GM23338 (cell line): Measurements from ENCODE around the gene FAM117B. TPM values are rescaled to one million over a fixed set of nuclear protein-coding genes. Genes with fewer than 3 reads are reported as not detected.

Experiments used
- ATAC-seq: fragments of 200-7000 bp; cut with Tn5 transposase; 3 replicates; pipeline ENCODE4 v1.9.1; 2020
- DNase-seq: peaks from one replicate; pipeline ENCODE4 v3.0.0-alpha.2; 2015; ENCODE audit warnings: low spot score
- H2AFZ ChIP-seq: fragments of 200-600 bp; sonication (generic); 2 replicates; pipeline ENCODE4 v1.8.0; 2016; ENCODE audit warnings: antibody characterized with exemption, mild to moderate bottlenecking, moderate library complexity
- H3F3A ChIP-seq: fragments of 200-600 bp; sonication (generic); replicated peaks from 2 replicates; pipeline ENCODE4 v1.8.0; 2017; ENCODE audit warnings: antibody characterized with exemption, mixed run types, low read depth
- H3K27ac ChIP-seq: fragments of 200-600 bp; sonication (generic); 2 replicates; pipeline ENCODE4 v1.6.1; 2016; ENCODE audit warnings: low read depth
- H3K27me3 ChIP-seq: fragments of 200-600 bp; sonication (generic); 2 replicates; pipeline ENCODE4 v1.8.0; 2016; ENCODE audit warnings: mild to moderate bottlenecking, mixed run types, moderate library complexity; ENCODE audit not compliant: insufficient read depth
- H3K36me3 ChIP-seq: fragments of 200-600 bp; sonication (generic); 2 replicates; pipeline ENCODE4 v1.8.0; 2016; ENCODE audit warnings: mild to moderate bottlenecking; ENCODE audit not compliant: insufficient read depth
- H3K4me1 ChIP-seq: fragments of 200-600 bp; sonication (generic); 2 replicates; pipeline ENCODE4 v1.8.0; 2016; ENCODE audit warnings: mild to moderate bottlenecking, moderate library complexity; ENCODE audit not compliant: insufficient read depth
- H3K4me2 ChIP-seq: fragments of 200-600 bp; sonication (generic); 2 replicates; pipeline ENCODE4 v1.7.1; 2017; ENCODE audit warnings: mixed run types
- H3K4me3 ChIP-seq: fragments of 200-600 bp; sonication (generic); 2 replicates; pipeline ENCODE4 v1.6.1; 2016; ENCODE audit warnings: mixed run types
- H3K79me2 ChIP-seq: fragments of 200-600 bp; sonication (generic); replicated peaks from 2 replicates; pipeline ENCODE4 v1.8.0; 2017; ENCODE audit warnings: mild to moderate bottlenecking; ENCODE audit not compliant: insufficient read depth
- H3K9me2 ChIP-seq: fragments of 200-600 bp; sonication (generic); 2 replicates; pipeline ENCODE4 v1.8.0; 2017; ENCODE audit not compliant: insufficient read depth
- H4K20me1 ChIP-seq: fragments of 200-600 bp; sonication (generic); replicated peaks from 2 replicates; pipeline ENCODE4 v1.8.0; 2017; ENCODE audit warnings: mild to moderate bottlenecking; ENCODE audit not compliant: insufficient read depth
- H3K27ac Mint-ChIP-seq: 2 replicates; pipeline ENCODE4 v1.8.0; 2020; ENCODE audit warnings: inconsistent platforms, mild to moderate bottlenecking, moderate library complexity, mixed read lengths
- H3K27me3 Mint-ChIP-seq: 3 replicates; pipeline ENCODE4 v1.8.0; 2022; ENCODE audit warnings: low read depth, mild to moderate bottlenecking, moderate library complexity, mixed read lengths, inconsistent platforms; ENCODE audit not compliant: insufficient read depth, poor library complexity
- H3K36me3 Mint-ChIP-seq: 3 replicates; pipeline ENCODE4 v1.8.0; 2021; ENCODE audit warnings: low read depth, mild to moderate bottlenecking, inconsistent platforms, moderate library complexity, mixed read lengths
- H3K4me1 Mint-ChIP-seq: 3 replicates; pipeline ENCODE4 v1.8.0; 2020; ENCODE audit warnings: mild to moderate bottlenecking, inconsistent platforms, mixed read lengths
- H3K4me3 Mint-ChIP-seq: 3 replicates; pipeline ENCODE4 v1.8.0; 2021; ENCODE audit warnings: moderate library complexity, mild to moderate bottlenecking, inconsistent platforms, mixed read lengths
- H3K9me3 Mint-ChIP-seq: 3 replicates; pipeline ENCODE4 v1.8.0; 2020; ENCODE audit warnings: moderate library complexity, mild to moderate bottlenecking, inconsistent platforms, mixed read lengths
- CREB1 ChIP-seq: fragments of 250-450 bp; sonication (Bioruptor Pico); IDR thresholded peaks from 2 replicates; pipeline ENCODE4 v1.5.0; 2020; ENCODE audit warnings: low read depth, mild to moderate bottlenecking, moderate library complexity
- ETS1 ChIP-seq: IDR thresholded peaks from 2 replicates; pipeline ENCODE4 v1.6.1; 2016; ENCODE audit warnings: antibody characterized with exemption
- JUNB ChIP-seq: IDR thresholded peaks from one replicate; pipeline ENCODE4 v1.6.1; 2016; ENCODE audit warnings: antibody characterized with exemption; ENCODE audit not compliant: unreplicated experiment
- STAT1 ChIP-seq: IDR thresholded peaks from one replicate; pipeline ENCODE4 v1.6.1; 2016; ENCODE audit warnings: antibody characterized with exemption; ENCODE audit not compliant: unreplicated experiment
- ZNF462 ChIP-seq: fragments of 250-450 bp; sonication (Bioruptor Pico); IDR thresholded peaks from 2 replicates; pipeline ENCODE4 v1.5.0; 2020; ENCODE audit warnings: mild to moderate bottlenecking, moderate library complexity
- polyA plus RNA-seq: library from polyadenylated mRNA; unstranded; fragments of >200 nt; fragmentation: Nextera tagmentation; extraction: Ambion mirVana; gene quantifications from 2 replicates; pipeline ENCODE4 v1.2.1, GENCODE V29; 2016
- total RNA-seq: library from RNA; depleted of rRNA; stranded (reverse); fragments of >200 nt; shearing (Covaris generic); gene quantifications from 2 replicates; pipeline ENCODE4 v1.2.3, GENCODE V29; 2014

FAM117B gene
- total and polyA plus RNA-seq, 2 experiments from 2014 or later, result 8.4 to 23.0 TPM

DNA sequence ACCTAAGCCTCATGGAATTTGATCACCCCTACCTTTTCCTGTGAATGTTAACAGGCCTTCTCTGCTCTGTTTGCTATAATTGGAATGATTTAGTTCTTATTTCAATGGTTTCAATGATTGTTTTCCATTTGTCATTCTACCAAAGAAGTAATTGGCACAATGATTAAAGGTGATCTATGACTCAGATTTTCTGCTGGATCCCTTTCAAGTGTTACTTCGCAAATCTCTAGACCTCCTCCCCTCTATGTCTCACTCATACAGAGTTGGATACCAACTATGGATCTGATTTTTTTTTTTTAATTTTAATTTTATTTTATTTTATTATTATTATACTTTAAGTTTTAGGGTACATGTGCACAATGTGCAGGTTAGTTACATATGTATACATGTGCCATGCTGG, 29.6 kb upstream of the FAM117B start:
- H3K4me2 ChIP-seq, result no peak overlapping the region
- H3K9me2 ChIP-seq, result no peaks in the 10 kb centered on the region
- TF ChIP-seq ETS1 (no peak), STAT1 (no peak), ZNF462 (CRISPR knock-in tag) (no peak), JUNB (no peak), CREB1 (no peak)
- Mint-ChIP-seq H3K27ac (no peak overlapping the region), H3K4me1 (peaks cover 3% of the 10 kb centered on the region; the same call in 1 of the 3 replicates), H3K27me3 (no peaks in the 10 kb centered on the region), H3K36me3 (no peaks in the 10 kb centered on the region), H3K4me3 (no peak overlapping the region), H3K9me3 (no peaks in the 10 kb centered on the region)
- H2AFZ ChIP-seq, result no peak overlapping the region
- DNase-seq (no peak), ATAC-seq (no peak)
- no peaks in the 10 kb centered on the region for H4K20me1 ChIP-seq
- no peaks in the 10 kb centered on the region for H3K36me3 ChIP-seq
- no peaks in the 10 kb centered on the region for H3K27me3 ChIP-seq
- no peaks in the 10 kb centered on the region for H3K79me2 ChIP-seq
- H3K4me3 ChIP-seq, result no peak overlapping the region
- no peak overlapping the region for H3K27ac ChIP-seq
- no peaks in the 10 kb centered on the region for H3K4me1 ChIP-seq
- H3F3A ChIP-seq, result no peaks in the 10 kb centered on the region
